CD4-positive, alpha-beta T cell treated with Interleukin-6 at 100 ng/mL for 8 hours (primary cell): ENCODE results near the gene FCHO1.

Source experiments
- DNase-seq: peaks from one replicate; pipeline ENCODE4 v3.0.0-alpha.2; 2020; ENCODE audit warnings: mixed read lengths, low spot score

Gene FCHO1

GRCh38 chr19:17733127-17733526, 18.1 kb upstream of the FCHO1 start:
- no peak for DNase-seq

GRCh38 chr19:17734146-17734545, 17.1 kb upstream of the FCHO1 start:
- DNase-seq, result no peak

- no peak for DNase-seq
Observed at GRCh38 chr19:17735410-17735809, 15.9 kb upstream of the FCHO1 start.

GRCh38 chr19:17737690-17738153, 13.6 kb upstream of the FCHO1 start:
- no peak for DNase-seq

GRCh38 chr19:17739121-17739875, 12.0 kb upstream of the FCHO1 start:
- no peak for DNase-seq

GRCh38 chr19:17741456-17741855, 9.8 kb upstream of the FCHO1 start:
- DNase-seq, result no peak

- no peak for DNase-seq
Observed at GRCh38 chr19:17743874-17744580, 7.2 kb upstream of the FCHO1 start.

GRCh38 chr19:17747205-17748098, 3.8 kb upstream of the FCHO1 start:
- DNase-seq, result peak; percentile 95

GRCh38 chr19:17748884-17749638, 2.2 kb upstream of the FCHO1 start:
- no peak for DNase-seq

- peak; percentile 33 for DNase-seq
Observed at GRCh38 chr19:17749912-17750317, 1.4 kb upstream of the FCHO1 start.

GRCh38 chr19:17751912-17752273, 616 bp downstream of the FCHO1 start:
- DNase-seq, result no peak

GRCh38 chr19:17752865-17753639, 1.8 kb downstream of the FCHO1 start:
- no peak for DNase-seq

- DNase-seq, result no peak
Observed at GRCh38 chr19:17753976-17754375, 2.7 kb downstream of the FCHO1 start.

- DNase-seq, result no peak
Observed at GRCh38 chr19:17754634-17755442, 3.6 kb downstream of the FCHO1 start.

GRCh38 chr19:17755443-17755890, 4.2 kb downstream of the FCHO1 start:
- DNase-seq, result no peak

GRCh38 chr19:17755977-17756670, 4.8 kb downstream of the FCHO1 start:
- DNase-seq, result peak; percentile 28

GRCh38 chr19:17757125-17757524, 5.8 kb downstream of the FCHO1 start:
- DNase-seq, result no peak

- DNase-seq, result no peak
Observed at GRCh38 chr19:17758515-17758914, 7.2 kb downstream of the FCHO1 start.

- no peak for DNase-seq
Observed at GRCh38 chr19:17761148-17761547, 9.9 kb downstream of the FCHO1 start.
